GM19395 (cell line): ENCODE measurements around the gene MDN1.
"Not testable (repeated sequence)": the region's sequence is repeated elsewhere in the genome, so short reads cannot be mapped to it uniquely, and the experiment has no call there.

Source experiments
- ATAC-seq: cut with Tn5 transposase; IDR thresholded peaks from one replicate; pipeline ENCODE4 v1.9.1; 2021; ENCODE audit warnings: mild to moderate bottlenecking, moderate library complexity; ENCODE audit not compliant: unreplicated experiment

Gene MDN1

DNA sequence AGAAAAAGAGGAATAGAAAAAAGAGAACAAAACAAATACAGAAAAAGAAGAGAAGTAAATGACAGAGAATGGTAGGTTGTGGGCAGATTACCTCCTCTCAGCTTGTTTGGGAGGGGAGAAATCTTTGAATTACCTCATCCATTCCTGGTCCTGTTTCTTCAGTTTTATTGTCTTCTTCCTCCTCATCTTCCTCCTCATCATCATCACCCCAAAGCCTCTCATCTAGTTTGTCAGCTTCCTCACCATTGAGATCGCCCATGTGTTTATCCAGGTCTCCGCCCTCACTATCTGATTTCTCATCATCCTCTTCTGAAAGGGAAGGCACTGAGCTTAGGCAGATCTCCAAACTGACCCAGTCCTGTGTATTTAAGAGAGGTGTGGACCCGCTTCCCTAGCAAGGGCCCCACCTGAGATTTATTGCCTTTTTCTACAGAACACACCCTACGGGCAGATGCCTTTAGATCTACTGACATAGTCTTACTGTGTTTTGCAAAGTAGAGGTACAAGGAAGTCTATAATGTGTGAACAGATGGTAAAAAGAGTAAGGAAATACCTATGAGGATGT, 156.9 kb downstream of the MDN1 start:
- no peak for ATAC-seq

DNA sequence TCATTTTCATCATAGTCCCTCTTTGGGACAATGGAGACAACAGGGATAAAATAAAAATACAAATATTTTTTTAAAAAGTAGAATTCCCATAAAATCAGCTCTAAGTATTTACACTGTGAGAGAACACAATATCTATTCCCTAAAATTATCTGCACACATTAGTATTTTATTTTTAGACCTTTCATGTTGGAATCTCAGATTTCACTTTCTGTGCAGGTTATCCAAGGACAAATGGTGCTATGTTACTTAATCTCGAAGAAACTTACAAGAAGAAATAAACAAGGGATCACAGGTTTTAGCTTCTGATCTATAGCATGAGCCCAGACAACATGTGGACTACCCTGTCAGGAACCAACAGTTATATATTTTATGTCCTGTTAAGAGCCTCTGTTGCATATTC, 158.0 kb downstream of the MDN1 start:
- ATAC-seq: no peak

DNA sequence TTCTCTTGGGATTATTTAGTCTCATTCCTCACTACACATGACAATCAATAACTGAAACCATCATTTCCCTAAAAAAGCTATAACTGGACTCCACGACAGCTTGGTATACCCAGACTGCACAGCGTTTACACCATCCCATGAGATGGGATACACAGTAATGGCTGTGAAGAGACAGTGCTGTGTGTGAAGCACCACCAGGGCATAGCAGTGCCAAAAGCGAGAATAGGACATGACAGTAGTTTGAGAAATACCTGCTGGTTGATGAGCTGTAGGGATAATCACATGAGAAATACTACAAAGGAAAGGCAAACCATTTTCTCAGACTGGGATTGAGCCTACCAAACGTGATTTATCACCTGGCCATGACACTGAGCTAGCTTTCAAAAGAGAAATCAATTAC, 158.6 kb downstream of the MDN1 start:
- no peak for ATAC-seq

DNA sequence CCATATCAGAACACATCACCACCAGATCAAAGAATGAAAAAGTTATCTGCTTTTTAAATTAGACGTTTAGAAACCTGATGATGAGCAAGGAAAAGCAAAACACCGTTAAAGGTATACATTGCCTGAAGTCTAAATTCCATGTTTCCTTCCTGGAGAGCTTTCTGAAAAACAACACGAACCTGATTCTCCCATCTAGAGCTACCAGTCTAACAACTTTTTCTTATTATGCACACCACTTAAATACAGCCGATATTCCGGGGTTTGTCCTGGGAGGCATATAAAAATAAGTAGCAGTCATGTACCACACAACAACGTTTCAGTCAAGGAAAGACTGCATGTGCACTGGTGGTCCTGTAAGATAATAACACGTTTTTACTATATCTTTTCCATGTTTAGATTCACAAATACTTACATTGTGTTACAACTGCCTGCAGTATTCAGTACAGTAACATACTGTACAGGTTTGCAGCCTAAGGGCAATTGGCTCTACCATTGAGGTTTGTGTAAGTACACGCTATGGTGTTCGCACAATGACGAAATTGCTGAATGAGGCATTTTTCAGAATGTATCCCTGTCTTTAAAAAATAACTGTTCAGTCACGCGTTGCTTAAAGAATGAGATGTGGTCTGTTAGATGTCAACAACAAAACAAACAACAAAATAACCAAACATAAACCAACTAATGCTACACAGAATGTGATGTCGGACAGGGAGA, 162.0 kb downstream of the MDN1 start:
- no peak for ATAC-seq

- no peak for ATAC-seq
These were observed 164.5 kb downstream of the MDN1 start for GRCh38 chr6:89655122-89655521.

GRCh38 chr6:89650579-89650978, 169.0 kb downstream of the MDN1 start:
- no peak for ATAC-seq

- ATAC-seq: no peak
These were observed 169.9 kb downstream of the MDN1 start for GRCh38 chr6:89649682-89650081.

- ATAC-seq: no peak
These were observed 174.7 kb downstream of the MDN1 start for GRCh38 chr6:89644864-89645263.

DNA sequence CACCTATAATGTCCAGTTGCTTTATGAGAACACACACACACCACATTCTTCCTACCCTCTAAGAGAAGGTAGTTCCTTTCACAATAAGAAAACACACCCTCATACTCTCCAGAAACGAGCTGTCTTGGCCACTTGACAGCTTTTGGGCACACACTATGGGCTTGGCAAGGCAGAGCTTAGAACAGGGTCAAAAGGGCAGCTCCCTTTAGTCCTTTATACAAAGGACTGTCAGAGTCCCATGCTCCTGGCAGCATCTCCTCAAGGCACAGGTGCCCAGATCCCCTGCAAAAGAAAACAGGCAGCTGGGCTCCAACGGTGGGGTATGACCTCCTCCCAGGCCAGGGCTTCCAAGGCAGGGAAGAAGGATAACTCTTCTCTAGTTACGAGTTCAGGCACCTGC, 176.2 kb downstream of the MDN1 start:
- ATAC-seq: no peak

GRCh38 chr6:89642956-89643355, 176.6 kb downstream of the MDN1 start:
- ATAC-seq: no peak

- not testable (repeated sequence) for ATAC-seq
These were observed 178.0 kb downstream of the MDN1 start for GRCh38 chr6:89641581-89641980.

DNA sequence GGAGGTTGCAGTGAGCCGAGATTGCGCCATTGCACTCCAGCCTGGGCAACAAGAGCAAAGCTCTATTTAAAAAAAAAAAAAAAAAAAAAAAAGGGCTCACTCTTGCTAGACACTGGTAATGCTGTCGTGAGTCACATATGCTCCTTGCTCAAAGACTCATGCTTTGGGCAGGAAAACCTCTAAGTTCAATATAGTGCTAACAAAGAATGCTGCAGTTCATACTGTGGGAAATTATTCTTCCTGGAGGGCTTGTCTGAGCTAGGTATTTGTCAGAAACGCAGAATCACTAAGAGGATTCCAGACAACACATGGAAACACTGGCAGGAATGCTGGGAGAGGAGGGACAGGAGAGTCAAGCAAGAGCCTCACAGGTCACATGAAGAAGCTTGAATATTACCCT, 178.8 kb downstream of the MDN1 start:
- no peak for ATAC-seq

GRCh38 chr6:89638320-89639195, 181.0 kb downstream of the MDN1 start, which contains the start of gene LYRM2:
Gene LYRM2, minus strand, starts transcription at chr6:89638747. Its CDS starts 31 bp downstream, at chr6:89638716.
- peak; percentile 99 for ATAC-seq

- peak; percentile 15 for ATAC-seq
These were observed 181.7 kb downstream of the MDN1 start for GRCh38 chr6:89637960-89638319.

DNA sequence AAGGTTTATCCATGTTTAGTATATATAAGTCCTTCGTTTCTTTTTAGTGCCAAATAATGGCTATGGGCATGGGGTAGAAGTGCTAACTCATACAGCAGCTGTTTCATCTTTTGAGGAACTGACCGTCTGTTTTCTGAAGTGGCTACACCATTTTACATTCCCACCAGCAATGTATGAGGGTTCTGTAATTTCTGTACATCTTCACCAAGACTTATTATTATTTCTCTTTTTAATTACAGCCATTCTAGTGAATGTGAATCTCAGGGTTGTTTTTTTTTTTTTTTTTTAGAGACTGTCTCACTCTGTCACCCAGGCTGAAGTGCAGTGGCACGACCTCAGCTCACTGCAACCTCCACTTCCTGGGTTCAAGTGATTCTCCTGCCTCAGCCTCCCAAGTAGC, 183.2 kb downstream of the MDN1 start:
- not testable (repeated sequence) for ATAC-seq

GRCh38 chr6:89630488-89630887, 189.1 kb downstream of the MDN1 start:
- ATAC-seq: no peak

DNA sequence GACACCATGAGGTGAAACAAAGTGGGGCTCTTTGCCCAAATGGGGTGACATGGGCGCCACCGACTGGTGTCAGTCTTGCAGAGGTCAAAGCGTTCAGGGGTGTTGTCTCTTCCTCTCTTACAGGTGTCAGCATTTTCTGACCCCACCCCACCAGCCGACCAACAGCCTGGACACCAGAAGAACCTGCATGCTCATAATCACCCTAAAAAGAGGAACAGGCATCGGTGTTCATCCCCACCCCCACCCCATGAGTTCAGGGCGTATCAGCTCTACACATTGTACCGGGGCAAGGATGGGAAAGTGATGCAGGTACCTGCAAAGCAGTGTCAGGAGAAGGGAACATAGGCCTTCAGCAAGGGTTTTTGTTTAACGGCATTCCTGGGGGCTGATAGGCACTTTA, 195.8 kb downstream of the MDN1 start:
- ATAC-seq: no peak

GRCh38 chr6:89619567-89619966, 200.0 kb downstream of the MDN1 start:
- ATAC-seq: no peak

DNA sequence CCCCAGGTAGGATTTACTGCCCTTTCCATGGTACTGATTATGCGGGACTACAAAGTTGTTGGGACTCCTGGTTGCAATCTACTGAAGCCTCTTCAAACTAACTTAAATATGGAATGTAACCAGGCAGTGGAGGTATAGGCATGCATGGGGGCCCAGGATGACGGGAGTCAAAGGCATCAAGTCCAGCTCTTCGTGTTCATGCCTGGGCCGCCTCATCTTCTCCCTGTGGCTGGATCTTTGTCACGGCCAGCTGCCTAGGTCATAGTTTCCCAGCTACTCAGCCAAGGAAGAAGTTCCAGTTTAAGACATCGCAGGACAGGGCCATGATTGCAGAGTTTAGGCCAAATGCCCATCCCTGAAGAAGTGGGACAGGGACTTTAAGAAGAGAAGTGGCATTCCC, 201.6 kb downstream of the MDN1 start:
- ATAC-seq: no peak

DNA sequence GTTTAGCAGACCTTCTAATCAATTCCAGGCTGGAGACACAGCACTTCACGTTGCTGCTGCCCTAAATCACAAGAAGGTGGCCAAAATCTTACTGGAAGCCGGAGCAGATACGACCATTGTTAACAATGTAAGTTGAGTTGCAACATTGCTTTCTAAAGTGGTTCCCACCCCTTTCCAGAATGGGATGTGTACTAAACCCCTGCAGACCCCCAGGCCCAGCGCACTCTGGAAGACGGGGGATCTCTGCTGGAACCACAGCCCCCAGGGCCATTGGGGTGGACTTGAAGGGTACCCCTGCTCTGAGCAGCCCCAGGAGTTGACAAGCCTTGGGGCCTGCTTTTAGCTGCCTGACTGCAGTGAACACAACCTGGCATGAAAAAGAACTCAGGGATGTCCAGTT, 203.1 kb downstream of the MDN1 start:
- no peak for ATAC-seq

DNA sequence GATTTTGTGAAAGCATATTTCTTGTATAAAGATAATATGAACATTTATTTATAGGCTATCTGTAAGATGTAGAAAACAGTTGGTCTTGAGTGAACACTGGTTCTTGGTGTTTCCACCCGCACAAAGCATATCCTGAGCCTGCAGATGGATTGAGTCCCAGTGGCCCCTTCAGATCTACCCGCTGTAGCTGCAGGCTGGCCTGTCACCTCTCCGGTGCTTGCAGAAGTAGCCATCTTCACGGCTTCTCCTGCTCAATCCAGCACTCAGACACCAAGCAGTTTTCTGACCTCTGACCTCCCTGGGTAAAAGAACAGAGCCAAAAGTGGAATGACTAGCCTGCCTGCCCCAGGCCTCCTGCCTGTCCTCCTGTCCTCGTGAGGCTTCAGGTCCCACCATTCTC, 203.7 kb downstream of the MDN1 start:
- ATAC-seq: no peak

DNA sequence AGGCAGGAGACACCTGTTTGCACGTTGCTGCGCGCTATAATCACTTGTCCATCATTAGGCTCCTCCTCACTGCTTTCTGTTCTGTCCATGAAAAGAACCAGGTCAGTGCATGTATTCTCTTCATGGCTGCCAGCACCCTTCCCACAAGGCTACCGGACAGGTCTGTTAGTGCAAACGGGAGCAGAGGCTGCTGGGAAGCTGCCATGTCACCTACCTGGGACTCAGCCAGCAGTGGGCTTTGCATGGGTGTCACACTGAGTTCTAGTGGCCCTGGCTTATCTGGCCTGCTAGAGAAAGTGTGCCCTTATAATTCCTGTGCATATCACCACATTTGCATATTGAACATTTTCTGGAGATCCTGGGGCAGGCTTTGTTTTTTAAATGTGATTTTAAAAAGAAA, 205.8 kb downstream of the MDN1 start:
- no peak for ATAC-seq
